SH-SY5Y (cell line): ENCODE measurements around the gene RBM38.

Experiments
- GATA2 ChIP-seq: IDR thresholded peaks from 2 replicates; pipeline ENCODE4 v1.6.1; 2011; ENCODE audit warnings: mild to moderate bottlenecking, low read depth, low read length
- GATA3 ChIP-seq: IDR thresholded peaks from 2 replicates; pipeline ENCODE4 v1.6.1; 2011; ENCODE audit warnings: low read depth, mild to moderate bottlenecking, low read length, moderate library complexity

GRCh38 chr20:57378646-57379262 is 12.4 kb upstream of the RBM38 start:
- no peak for TF ChIP-seq GATA2
- no peak for TF ChIP-seq GATA3
